SH-SY5Y (cell line): ENCODE measurements around the gene FFAR3.

Experiments used
- GATA2 ChIP-seq: IDR thresholded peaks from 2 replicates; pipeline ENCODE4 v1.6.1; 2011; ENCODE audit warnings: mild to moderate bottlenecking, low read depth, low read length
- GATA3 ChIP-seq: IDR thresholded peaks from 2 replicates; pipeline ENCODE4 v1.6.1; 2011; ENCODE audit warnings: low read depth, mild to moderate bottlenecking, low read length, moderate library complexity

DNA sequence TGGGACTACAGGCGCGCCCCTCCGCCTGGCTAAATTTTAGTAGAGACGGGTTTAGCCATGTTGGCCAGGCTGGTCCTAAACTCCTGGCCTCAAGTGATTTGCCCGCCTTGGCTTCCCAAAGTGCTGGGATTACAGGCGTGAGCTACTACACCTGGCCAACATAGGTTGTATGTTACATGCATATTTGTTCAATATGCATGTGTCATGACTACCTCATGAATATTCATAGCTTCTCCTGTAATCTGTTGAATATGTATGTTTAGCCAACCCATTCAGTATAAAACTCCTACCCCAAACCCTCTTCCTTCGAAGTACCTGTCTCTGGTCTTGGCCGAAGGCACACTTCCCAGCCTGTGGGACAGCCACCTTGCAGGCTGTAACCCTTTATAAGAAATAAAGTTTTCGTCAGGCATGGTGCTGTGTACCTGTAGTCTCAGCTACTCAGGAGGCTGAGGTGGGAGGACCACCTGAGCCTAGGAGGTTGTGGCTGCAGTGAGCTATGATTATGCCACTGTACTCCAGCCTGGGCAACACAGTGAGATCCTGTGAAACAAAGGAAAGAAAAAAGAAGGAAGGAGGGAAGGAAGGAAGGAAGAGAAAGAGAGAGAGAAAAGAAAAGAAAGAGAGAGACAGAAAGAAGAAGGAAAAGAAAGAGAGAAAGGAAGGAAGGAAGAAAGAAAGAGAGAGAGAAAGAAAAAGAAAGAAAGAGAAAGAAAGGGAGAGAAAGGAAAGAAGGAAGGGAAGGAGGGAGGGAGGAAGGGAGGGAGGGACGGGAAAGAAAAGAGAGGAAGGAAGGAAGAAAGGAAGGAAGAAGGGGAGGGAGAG lies 41.9 kb downstream of the FFAR3 start:
- no peak for TF ChIP-seq GATA2
- TF ChIP-seq GATA3: no peak
